ENCODE results near the gene SEC24C.
"Not testable (repeated sequence)": the region's sequence is repeated elsewhere in the genome, so short reads cannot be mapped to it uniquely, and the experiment has no call there.

Gene SEC24C, protein sequence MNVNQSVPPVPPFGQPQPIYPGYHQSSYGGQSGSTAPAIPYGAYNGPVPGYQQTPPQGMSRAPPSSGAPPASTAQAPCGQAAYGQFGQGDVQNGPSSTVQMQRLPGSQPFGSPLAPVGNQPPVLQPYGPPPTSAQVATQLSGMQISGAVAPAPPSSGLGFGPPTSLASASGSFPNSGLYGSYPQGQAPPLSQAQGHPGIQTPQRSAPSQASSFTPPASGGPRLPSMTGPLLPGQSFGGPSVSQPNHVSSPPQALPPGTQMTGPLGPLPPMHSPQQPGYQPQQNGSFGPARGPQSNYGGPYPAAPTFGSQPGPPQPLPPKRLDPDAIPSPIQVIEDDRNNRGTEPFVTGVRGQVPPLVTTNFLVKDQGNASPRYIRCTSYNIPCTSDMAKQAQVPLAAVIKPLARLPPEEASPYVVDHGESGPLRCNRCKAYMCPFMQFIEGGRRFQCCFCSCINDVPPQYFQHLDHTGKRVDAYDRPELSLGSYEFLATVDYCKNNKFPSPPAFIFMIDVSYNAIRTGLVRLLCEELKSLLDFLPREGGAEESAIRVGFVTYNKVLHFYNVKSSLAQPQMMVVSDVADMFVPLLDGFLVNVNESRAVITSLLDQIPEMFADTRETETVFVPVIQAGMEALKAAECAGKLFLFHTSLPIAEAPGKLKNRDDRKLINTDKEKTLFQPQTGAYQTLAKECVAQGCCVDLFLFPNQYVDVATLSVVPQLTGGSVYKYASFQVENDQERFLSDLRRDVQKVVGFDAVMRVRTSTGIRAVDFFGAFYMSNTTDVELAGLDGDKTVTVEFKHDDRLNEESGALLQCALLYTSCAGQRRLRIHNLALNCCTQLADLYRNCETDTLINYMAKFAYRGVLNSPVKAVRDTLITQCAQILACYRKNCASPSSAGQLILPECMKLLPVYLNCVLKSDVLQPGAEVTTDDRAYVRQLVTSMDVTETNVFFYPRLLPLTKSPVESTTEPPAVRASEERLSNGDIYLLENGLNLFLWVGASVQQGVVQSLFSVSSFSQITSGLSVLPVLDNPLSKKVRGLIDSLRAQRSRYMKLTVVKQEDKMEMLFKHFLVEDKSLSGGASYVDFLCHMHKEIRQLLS

DNA sequence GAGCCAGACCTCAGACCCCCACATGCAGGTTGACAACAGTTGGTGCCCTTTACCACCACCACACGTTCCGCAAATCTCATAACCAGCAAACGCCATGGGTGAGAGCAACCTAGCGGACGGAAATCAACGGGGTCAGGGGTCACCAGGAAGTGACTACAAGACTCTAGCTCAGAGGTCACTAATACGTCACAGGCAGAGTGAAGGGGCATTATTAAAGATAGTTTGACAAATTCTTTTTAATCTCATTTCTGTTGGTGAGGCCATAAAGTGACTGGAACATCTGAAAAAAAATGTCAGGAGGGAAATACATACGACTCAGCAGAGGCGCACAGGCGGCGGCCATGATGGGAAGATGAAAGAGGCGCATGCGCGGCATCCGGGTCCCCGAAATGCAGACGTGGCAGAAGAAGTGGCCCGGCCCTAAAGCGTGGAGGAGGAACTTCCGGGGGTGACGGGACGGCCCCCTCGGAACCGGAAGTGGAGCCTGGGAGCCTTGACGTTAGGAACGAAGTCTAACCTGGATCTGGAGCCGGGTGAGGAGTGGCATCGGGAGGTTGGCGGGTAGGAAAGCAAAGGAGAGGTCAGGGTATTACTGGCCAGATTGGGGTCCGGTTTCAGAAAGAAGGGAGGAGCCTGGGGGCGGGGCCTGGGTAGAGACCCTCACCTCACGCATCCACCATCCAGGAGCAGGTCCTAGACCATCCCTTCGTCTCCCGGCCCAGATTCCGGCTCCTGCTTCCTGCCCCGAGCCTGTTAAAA, at the start of gene SEC24C:
SEC24C (plus strand) TSS at position 468 of the 759 bp plus-strand sequence. CDS start 2,461 bp downstream, outside the sequence.
- DNase-seq, result peak; percentile 95

DNA sequence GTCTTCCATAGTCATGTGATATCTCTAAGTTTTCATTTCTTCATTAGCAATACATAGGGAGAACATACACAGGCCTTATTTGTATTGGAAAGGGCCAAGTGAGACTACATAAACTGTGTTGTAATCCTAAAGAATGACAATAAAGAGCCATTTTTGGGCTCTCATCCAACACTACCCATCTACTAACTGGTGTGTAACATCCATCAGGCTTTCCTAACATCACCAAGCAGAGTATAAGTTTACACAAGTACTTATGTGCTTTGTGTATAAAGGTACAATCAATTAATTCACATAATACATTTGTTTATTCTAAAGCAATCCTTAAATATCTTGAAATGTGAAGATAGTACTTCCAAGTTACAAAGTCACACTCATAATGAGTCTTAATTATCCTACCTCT, 48.9 kb upstream of the SEC24C start:
- not testable (repeated sequence) for DNase-seq

DNA sequence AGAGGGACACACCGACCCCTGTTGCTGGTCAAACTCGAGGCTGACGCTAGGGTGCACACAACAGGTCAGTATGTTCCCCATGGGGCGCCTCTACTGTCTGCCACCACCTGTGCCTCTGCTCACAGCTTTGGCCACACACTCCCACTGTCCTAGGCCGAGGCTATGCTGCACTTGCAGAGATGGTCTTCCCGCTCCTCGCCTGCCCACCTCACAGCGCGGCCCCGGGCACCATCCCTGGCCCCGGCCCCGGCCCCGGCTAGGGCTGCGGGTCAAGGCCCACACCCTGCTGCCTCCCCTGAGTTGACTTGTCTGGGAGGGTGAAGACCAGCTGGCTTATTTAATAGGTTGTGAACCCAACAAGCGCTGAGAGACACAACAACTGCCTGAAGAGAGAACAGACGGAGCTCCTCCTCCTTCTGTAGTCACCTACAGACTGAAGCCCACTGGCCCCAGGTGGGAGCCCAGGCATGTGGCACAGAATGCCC, 46.5 kb upstream of the SEC24C start, which contains the start of gene AGAP5:
AGAP5 (minus strand) TSS at position 435 of the 485 bp plus-strand sequence; CDS start at position 81, 354 bp downstream.
- DNase-seq, result not testable (repeated sequence)

GRCh38 chr10:73698819-73699218, 45.4 kb upstream of the SEC24C start:
- not testable (repeated sequence) for DNase-seq

- not testable (repeated sequence) for DNase-seq
Observed at GRCh38 chr10:73703924-73704323, 40.2 kb upstream of the SEC24C start.

DNA sequence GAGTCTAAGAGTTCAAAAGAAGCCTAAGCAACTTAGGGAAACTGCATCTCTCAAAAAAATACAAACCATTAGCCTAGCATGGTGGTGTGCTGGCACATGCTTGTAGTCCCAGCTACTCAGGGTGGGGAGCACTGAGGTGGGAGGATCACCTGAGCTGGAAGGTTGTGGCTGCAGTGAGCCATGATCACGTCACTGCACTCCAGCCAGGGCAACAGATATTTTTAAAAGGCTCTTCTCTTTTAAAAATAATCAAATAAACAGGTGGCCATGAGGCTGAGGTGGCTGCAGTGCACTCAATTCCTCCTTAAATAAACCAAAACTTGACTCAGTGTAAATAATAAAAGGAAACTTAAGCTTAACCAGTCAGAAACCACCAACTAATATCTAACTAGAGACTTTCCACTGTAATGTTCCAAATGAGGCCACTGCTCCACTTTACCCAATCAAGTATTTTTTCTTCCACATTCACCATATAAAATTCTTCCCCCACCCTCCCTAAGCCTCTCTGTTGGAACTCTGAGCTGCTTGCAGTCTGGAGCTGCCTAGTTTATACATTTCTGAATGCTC, 38.6 kb upstream of the SEC24C start:
- not testable (repeated sequence) for DNase-seq

- DNase-seq, result not testable (repeated sequence)
Observed at GRCh38 chr10:73706488-73706887, 37.7 kb upstream of the SEC24C start.

DNA sequence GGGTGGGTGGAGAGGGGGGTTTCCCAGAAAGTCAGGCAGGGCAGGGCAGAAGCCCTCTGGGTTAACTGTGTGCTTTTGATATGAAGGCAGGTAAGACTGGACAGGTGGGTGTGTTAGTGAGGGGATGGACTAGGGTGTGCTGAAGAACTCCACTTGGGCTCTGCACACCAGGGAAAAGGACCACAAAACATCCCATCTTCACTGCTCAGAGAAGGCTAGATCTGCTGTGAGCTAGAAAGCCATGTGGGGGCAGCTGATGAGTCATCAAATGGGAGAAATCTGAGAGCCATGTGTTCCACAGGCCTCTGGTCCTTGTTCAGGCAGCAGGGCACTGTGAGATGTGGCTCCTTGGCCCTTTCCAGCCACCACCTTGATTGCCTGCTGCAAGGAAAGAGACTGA, 36.5 kb upstream of the SEC24C start:
- not testable (repeated sequence) for DNase-seq

GRCh38 chr10:73708122-73708521, 36.0 kb upstream of the SEC24C start:
- not testable (repeated sequence) for DNase-seq

GRCh38 chr10:73711683-73712082, 32.5 kb upstream of the SEC24C start:
- not testable (repeated sequence) for DNase-seq

DNA sequence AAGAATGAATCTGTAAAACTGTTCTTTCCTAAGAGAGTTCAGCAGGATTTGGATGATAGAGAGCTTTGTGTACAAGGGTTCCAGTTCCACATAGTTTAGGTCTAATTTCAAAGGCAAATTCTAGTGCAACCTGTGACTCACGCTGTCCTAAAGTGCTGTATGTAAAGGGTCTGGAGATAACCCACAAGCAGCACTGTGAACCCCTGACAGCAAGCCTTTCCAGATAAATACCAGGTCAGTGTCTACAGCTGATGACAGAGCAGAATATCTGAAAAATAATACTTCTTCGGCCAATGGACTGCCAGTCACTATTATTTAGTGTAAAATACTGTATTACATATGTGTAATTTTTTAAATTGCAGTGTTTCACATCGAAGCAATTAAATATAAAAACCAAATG, 30.3 kb upstream of the SEC24C start:
- not testable (repeated sequence) for DNase-seq

- not testable (repeated sequence) for DNase-seq
Observed at GRCh38 chr10:73714483-73714882, 29.7 kb upstream of the SEC24C start.

DNA sequence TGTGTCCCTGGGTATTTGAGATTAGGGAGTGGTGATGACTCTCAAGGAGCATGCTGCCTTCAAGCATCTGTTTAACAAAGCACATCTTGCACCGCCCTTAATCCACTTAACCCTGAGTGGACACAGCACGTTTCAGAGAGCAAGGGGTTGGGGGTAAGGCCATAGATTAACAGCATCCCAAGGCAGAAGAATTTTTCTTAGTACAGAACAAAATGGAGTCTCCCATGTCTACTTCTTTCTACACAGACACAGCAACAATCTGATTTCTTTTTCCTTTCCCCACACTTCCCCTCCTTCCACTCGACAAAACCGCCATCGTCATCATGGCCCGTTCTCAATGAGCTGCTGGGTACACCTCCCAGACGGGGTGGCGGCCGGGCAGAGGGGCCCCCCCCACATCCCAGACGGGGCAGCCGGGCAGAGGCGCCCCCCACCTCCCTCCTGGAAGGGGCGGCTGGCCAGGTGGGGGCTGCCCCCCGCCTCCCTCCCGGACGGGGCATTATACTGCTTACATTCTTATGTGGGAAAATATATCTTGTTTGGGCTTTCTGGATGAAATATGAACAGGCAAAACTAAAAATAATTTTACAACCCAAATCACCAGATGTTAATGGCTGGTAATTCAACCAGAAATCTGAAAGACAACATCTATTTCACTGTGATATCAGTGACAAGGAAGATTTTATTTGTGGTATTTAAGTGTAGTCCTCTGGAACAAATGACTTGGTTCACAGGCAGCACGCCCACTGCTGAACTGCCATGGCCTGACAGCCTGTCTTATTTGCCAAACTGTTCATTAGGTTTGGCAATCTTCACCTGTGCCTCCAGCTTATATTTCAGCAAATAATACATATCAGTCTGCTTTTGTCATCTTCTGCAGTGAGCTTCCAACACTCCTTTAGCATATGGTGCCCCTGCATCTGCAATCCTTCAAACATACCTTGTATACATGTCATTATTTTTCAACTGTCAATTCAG, 28.7 kb upstream of the SEC24C start:
- not testable (repeated sequence) for DNase-seq

DNA sequence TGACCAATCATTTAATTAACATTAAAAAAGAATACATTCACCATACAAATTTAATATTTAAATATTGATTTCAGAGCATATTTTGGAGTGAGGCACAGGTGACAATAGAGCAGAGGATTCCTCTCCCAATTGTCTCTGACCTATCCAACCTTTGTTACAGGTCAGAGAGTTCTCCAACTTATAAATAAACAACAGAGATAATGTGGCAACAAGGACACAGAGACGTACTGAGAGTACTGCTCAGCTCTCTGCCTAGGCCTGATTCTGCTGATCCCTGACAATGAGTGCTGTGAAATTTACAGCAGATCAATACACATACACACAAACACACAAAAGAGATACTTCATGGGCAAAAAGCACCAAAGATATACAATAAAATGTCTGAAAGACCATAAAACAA, 27.9 kb upstream of the SEC24C start:
- no peak for DNase-seq

- DNase-seq, result no peak
Observed at GRCh38 chr10:73717556-73717955, 26.6 kb upstream of the SEC24C start.

DNA sequence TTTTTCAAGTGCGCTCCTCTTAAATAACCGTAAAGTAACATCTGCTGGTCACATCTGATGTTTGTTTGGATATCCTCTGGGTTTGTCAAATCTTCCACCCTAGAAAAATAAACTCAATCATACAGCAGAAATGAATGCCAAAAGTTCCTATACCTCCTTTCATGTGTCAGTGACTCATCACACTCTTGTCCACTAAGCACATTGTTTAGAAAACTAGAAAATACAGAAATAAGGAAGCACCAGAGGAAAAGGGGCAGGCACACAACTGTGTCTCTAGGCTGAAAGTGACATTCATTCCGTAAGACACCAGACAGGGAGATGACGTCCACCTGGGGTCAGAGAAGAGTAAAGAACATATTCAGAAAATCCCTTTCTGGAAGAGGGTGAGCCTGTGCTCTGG, 23.6 kb upstream of the SEC24C start:
- DNase-seq, result not testable (repeated sequence)

DNA sequence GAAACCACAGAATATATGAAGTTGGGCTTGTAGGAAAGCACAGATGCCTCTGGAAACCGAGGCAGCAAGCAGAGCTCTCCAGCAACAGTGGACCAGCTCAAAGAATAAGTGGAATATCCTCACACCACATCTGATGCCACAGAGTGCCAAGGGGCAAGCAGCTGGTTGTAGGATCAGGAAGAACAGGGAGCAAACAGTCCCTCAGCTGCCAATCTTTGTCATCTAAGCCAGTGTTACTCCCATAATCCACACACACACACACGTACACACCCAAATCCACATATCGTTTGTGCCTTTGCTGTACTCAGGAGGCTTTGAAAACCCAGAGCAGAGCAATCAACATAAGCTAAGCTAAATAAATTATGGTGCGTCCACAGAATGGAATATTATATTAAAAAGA, 20.7 kb upstream of the SEC24C start:
- DNase-seq, result no peak

DNA sequence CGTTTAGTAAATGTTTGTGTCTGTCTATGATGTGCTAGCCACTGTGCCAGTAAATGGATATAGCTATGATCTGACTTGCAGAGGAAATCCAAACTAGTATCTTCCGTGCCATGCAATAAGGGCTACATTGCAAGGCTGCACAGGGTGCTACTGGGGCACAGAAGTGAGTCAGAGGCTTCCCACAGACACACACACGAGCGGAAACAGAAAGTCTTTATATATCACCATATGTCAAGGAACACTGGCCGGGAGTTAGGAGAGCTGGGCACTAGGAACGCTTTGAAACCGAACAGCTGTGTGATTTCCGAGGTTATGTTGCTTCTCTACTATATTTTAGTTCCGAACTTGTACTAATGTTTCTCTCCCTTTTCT, 14.4 kb upstream of the SEC24C start:
- peak in 1 of 2 donors; percentile 10 for DNase-seq

DNA sequence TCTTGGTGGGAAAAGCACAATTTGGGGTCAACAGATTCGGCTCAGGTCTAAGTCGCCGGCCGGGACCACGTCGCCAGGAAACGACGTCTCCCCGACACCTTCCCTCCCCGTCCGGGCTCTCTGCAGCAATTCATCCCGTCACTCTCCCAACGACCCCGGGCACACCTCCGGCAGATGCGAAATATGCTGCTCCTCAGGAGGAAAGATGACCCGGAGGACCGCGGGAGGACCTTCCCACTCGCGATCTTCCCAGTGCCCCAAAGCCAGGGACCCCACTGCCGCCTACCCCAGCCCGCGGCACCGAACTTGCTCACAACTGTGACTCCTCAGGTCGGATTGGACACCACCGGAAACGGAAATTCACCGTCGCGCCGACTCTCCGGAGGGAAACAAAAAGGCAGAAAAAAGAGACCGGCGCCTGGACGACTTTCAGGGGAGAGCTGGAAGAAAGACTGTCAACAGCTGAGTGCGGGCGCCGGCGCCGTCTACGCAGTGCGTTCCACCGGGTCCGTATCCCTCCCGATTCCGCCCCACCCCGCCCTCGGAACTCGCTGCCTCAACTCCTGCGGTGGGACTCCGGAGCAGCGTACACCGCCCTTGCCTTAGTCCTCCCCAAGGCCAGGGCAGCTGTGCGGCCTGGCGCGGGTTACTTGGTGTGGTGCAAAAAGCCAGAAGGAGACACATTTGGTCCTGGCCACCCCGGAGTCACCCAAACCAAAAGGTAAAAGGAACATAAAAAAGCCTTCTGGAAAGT, 13.8 kb upstream of the SEC24C start:
- peak; percentile 87 to 93 for DNase-seq

All from CD4-positive, alpha-beta T cell treated with Interleukin-1 beta for 1 hour (primary cell).